Endothelial cell (in vitro differentiated cells): Measurements from ENCODE around the gene PPARA. TPM values are rescaled to one million over a fixed set of nuclear protein-coding genes. Genes with fewer than 3 reads are reported as not detected.

Experiments used
- DNase-seq: peaks from one replicate; pipeline ENCODE4 v3.0.0; 2021; ENCODE audit warnings: low spot score
- H3K27ac Mint-ChIP-seq: one replicate; pipeline ENCODE4 v1.8.0; 2021; ENCODE audit warnings: mixed read lengths, inconsistent platforms; ENCODE audit not compliant: unreplicated experiment
- H3K27me3 Mint-ChIP-seq: one replicate; pipeline ENCODE4 v1.8.0; 2021; ENCODE audit warnings: mild to moderate bottlenecking, moderate library complexity, mixed read lengths, inconsistent platforms; ENCODE audit not compliant: unreplicated experiment
- H3K36me3 Mint-ChIP-seq: one replicate; pipeline ENCODE4 v1.8.0; 2021; ENCODE audit warnings: mild to moderate bottlenecking, low read depth, mixed read lengths, inconsistent platforms; ENCODE audit not compliant: unreplicated experiment
- H3K4me1 Mint-ChIP-seq: one replicate; pipeline ENCODE4 v1.8.0; 2021; ENCODE audit warnings: mild to moderate bottlenecking, mixed read lengths, inconsistent platforms; ENCODE audit not compliant: unreplicated experiment
- H3K4me3 Mint-ChIP-seq: one replicate; pipeline ENCODE4 v1.8.0; 2021; ENCODE audit warnings: mild to moderate bottlenecking, mixed read lengths, inconsistent platforms; ENCODE audit not compliant: unreplicated experiment
- H3K9me3 Mint-ChIP-seq: one replicate; pipeline ENCODE4 v1.8.0; 2021; ENCODE audit warnings: mixed read lengths, inconsistent platforms; ENCODE audit not compliant: unreplicated experiment
- total RNA-seq: library from RNA; stranded (reverse); fragmentation: NEBNext Ultra II Directional; extraction: Animal tissue kit (Norgen Biotek cat#: 25700); gene quantifications from one replicate; pipeline ENCODE4 v1.2.1, GENCODE V29; 2021; ENCODE audit not compliant: unreplicated experiment
- TF ChIP-seq, protein P1 (sequence below): fragments of 200-600 bp; sonication (generic); IDR thresholded peaks from one replicate; pipeline ENCODE4 v1.5.0; 2021; ENCODE audit warnings: antibody characterized with exemption; ENCODE audit not compliant: unreplicated experiment

PPARA gene
- total RNA-seq, 1 donor from 2014 or later: 12.6 TPM

DNA sequence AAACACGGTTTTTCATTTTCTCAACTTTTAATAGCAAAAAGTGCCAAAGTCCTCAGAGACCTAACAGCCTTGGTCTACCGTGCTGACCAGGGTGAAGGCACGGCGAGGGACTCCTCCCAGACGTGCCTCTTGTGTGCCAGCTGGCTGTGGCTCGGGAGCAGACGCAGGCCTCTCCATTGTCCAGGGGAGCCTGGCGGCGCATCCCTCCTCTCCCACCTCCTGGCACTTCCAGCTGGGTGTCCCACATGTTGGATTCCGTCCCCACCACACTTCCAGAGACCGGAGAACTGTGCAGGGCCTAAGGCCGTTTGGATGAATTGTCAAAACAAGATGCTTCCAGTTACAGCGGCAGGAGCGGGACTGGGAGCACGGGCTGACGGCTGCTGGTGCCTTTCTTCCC, 88.2 kb downstream of the PPARA start:
- H3K4me1 Mint-ChIP-seq: no peaks in the 10 kb centered on the region
- H3K4me3 Mint-ChIP-seq: no peak overlapping the region
- no peak for DNase-seq
- H3K9me3 Mint-ChIP-seq: no peaks in the 10 kb centered on the region
- TF ChIP-seq, protein P1, sequence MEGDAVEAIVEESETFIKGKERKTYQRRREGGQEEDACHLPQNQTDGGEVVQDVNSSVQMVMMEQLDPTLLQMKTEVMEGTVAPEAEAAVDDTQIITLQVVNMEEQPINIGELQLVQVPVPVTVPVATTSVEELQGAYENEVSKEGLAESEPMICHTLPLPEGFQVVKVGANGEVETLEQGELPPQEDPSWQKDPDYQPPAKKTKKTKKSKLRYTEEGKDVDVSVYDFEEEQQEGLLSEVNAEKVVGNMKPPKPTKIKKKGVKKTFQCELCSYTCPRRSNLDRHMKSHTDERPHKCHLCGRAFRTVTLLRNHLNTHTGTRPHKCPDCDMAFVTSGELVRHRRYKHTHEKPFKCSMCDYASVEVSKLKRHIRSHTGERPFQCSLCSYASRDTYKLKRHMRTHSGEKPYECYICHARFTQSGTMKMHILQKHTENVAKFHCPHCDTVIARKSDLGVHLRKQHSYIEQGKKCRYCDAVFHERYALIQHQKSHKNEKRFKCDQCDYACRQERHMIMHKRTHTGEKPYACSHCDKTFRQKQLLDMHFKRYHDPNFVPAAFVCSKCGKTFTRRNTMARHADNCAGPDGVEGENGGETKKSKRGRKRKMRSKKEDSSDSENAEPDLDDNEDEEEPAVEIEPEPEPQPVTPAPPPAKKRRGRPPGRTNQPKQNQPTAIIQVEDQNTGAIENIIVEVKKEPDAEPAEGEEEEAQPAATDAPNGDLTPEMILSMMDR: no peak
- H3K27ac Mint-ChIP-seq: no peak overlapping the region
- H3K27me3 Mint-ChIP-seq: no peaks in the 10 kb centered on the region
- H3K36me3 Mint-ChIP-seq: peaks cover 8% of the 10 kb centered on the region

DNA sequence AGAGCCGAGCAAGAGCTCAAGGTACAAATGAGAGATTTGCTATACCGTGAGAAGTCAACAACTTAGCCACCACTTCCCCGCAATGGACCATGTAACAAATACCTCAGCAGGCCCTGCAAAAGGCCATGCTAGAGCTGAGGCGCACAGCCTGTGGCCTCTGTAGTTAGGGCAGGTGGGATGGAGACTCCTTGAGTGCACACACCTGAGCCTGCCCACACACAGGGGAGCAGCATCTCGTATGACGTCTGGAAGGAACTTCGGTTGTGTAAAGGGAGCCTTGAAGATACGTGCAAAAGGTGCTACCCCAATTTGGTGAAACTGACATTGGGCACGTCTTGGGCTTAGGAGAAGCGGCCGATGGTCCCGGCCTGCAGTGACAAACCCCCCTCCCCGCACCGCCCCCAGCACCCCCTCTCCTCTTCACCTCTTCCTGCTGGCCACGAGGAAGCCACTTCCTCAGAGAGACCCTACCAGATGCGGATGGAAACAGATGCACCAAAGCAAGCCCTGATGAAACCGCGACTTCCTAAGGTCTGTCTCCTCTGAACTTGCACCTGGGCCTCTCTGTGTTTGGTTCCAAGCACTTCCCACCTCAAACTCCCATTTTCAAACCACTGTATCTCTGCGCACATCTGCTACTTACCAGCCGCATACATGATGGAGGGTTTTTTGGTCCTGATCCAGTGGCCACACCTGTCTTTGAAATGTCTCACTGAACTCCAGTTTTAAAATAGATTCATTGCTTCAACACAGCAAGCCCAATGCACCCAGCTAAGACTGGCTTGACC, 89.1 kb downstream of the PPARA start:
- TF ChIP-seq, protein P1: no peak
- H3K36me3 Mint-ChIP-seq: peaks cover 8% of the 10 kb centered on the region
- no peak overlapping the region for H3K27ac Mint-ChIP-seq
- no peak for DNase-seq
- no peaks in the 10 kb centered on the region for H3K9me3 Mint-ChIP-seq
- H3K4me1 Mint-ChIP-seq: no peaks in the 10 kb centered on the region
- peaks cover 3% of the 10 kb centered on the region for H3K27me3 Mint-ChIP-seq
- no peak overlapping the region for H3K4me3 Mint-ChIP-seq

DNA sequence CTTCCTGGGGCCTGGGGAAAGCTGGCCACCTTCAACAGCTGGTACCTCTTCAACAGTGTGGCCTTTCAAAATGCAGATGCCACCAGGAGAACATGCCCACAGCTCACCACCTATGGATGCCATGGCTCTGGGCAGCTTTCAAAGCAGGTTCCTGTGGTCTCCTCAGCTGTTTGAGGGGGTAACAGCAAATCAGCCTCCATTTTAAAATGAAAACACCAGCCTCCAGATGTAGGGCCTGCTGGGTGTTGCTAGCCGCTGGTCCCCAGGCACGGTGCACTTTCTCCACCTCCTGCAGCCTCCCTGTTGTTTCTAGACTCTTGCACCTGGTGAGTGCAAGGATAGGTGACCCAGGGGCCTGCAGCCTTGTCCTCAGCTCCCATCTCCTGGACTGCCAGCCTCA, 89.7 kb downstream of the PPARA start:
- Mint-ChIP-seq H3K36me3 (peaks cover 8% of the 10 kb centered on the region), H3K9me3 (no peaks in the 10 kb centered on the region), H3K4me1 (no peaks in the 10 kb centered on the region), H3K27ac (no peak overlapping the region), H3K4me3 (no peak overlapping the region), H3K27me3 (peaks cover 3% of the 10 kb centered on the region)
- DNase-seq: no peak
- TF ChIP-seq, protein P1: no peak

DNA sequence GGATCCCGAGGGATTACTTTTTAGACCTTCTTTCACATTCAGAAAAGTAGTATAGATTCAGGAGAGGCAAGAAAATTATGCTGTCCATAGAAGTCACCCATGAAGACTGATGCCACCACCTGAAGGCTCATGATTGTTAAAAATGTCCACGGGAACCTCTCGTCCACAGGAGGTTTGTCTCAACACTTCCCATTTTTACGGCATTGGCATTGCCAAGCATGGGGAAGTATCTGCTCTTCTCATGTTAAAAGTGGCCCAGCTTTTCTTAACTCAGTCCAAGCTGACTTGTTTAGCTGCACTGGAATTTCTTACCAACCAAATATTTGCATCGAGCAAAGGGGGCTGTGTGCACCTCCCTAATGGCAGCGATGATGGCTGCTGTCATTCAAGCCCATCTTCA, 90.2 kb downstream of the PPARA start:
- Mint-ChIP-seq H3K27ac (no peak overlapping the region), H3K4me1 (no peaks in the 10 kb centered on the region), H3K4me3 (no peak overlapping the region), H3K36me3 (peaks cover 8% of the 10 kb centered on the region), H3K9me3 (no peaks in the 10 kb centered on the region), H3K27me3 (peaks cover 3% of the 10 kb centered on the region)
- DNase-seq: no peak
- TF ChIP-seq, protein P1: no peak

DNA sequence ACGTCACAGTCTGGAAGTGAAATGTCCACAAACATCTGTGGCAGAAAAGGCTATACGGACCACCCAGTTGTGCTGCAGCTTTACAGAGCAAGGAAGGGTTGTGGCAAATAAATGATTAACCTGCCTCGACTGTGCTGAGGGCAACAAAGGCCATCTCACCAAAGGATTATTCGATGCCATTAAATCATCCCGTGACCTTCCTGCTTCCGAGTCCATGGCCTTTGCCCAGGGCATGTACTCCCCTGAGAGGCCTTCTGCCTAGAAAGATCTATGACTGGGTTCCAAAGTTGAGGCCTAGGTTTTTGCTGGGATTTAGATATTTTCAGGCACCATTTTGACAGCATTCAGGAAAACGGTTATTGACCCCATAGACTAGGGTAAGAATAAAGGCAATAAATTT, 90.6 kb downstream of the PPARA start:
- peaks cover 3% of the 10 kb centered on the region for H3K27me3 Mint-ChIP-seq

More for the DNA sequence above, 90.6 kb downstream of the PPARA start:
- no peaks in the 10 kb centered on the region for H3K4me1 Mint-ChIP-seq
- DNase-seq: no peak
- H3K9me3 Mint-ChIP-seq: no peaks in the 10 kb centered on the region
- no peak overlapping the region for H3K27ac Mint-ChIP-seq
- TF ChIP-seq, protein P1: no peak
- H3K36me3 Mint-ChIP-seq: peaks cover 8% of the 10 kb centered on the region
- no peak overlapping the region for H3K4me3 Mint-ChIP-seq
